Large intestine (tissue), 3 donors: Measurements from ENCODE around the gene LAGE3. TPM values are rescaled to one million over a fixed set of nuclear protein-coding genes. Genes with fewer than 3 reads are reported as not detected.
"Not testable (repeated sequence)": the region's sequence is repeated elsewhere in the genome, so short reads cannot be mapped to it uniquely, and the experiment has no call there.

Source experiments
- DNase-seq, 2 donors: peaks; one replicate each; pipeline versions ENCODE4 v3.0.0 to v3.0.0-alpha.2; 2013
- H3K27ac ChIP-seq: one replicate; pipeline ENCODE4 v1.5.1; 2013; ENCODE audit warnings: low read length
- H3K27me3 ChIP-seq: 2 replicates; pipeline ENCODE4 v1.6.1; 2013; ENCODE audit warnings: low read length; ENCODE audit not compliant: control insufficient read depth, insufficient read depth
- H3K36me3 ChIP-seq: 2 replicates; pipeline ENCODE4 v1.6.1; 2013; ENCODE audit warnings: low read length; ENCODE audit not compliant: control insufficient read depth, insufficient read depth
- H3K4me1 ChIP-seq: one replicate; pipeline ENCODE4 v1.6.1; 2013; ENCODE audit warnings: low read length; ENCODE audit not compliant: control insufficient read depth, insufficient read depth
- H3K4me3 ChIP-seq: one replicate; pipeline ENCODE4 v1.5.1; 2013; ENCODE audit warnings: low read length
- H3K9me3 ChIP-seq: one replicate; pipeline ENCODE4 v1.6.1; 2013; ENCODE audit warnings: mild to moderate bottlenecking, low read depth, low read length, moderate library complexity; ENCODE audit not compliant: control insufficient read depth
- WGBS: methylation state at CpG from one replicate; pipeline ENCODE4 v1.1.5; 2013; ENCODE audit warnings: low lambda C conversion rate; ENCODE audit not compliant: insufficient coverage; 5-methylcytosine and 5-hydroxymethylcytosine counted together
- polyA plus RNA-seq: library from polyadenylated mRNA; unstranded; fragments of 120-200 nt; gene quantifications from one replicate; pipeline ENCODE4 v1.2.1, GENCODE V29; 2013

Gene LAGE3
- polyA plus RNA-seq, 1 donor, result 25.4 TPM

- no peaks in the 10 kb centered on the region for H3K9me3 ChIP-seq
- no peaks in the 10 kb centered on the region for H3K27me3 ChIP-seq
- no CpG with 5 or more reads among the region's 8 CpGs for WGBS
- peaks cover 16% of the 10 kb centered on the region for H3K36me3 ChIP-seq
- no peak overlapping the region for H3K4me3 ChIP-seq
- H3K4me1 ChIP-seq, result no peaks in the 10 kb centered on the region
- no peak overlapping the region for H3K27ac ChIP-seq
- no peak for DNase-seq
These were observed 23.0 kb upstream of the LAGE3 start for GRCh38 chrX:154502098-154502497.

GRCh38 chrX:154501423-154501822 is 22.3 kb upstream of the LAGE3 start:
- WGBS, result no CpG with 5 or more reads among the region's 7 CpGs
- H3K27me3 ChIP-seq, DNase-seq, H3K4me3 ChIP-seq, H3K4me1 ChIP-seq, H3K9me3 ChIP-seq, H3K27ac ChIP-seq: not testable (repeated sequence)
- H3K36me3 ChIP-seq, result peaks cover 11% of the 10 kb centered on the region

- no CpG with 5 or more reads among the region's 4 CpGs for WGBS
- not testable (repeated sequence) for DNase-seq, H3K9me3 ChIP-seq, H3K27ac ChIP-seq, H3K4me1 ChIP-seq, H3K36me3 ChIP-seq, H3K4me3 ChIP-seq, H3K27me3 ChIP-seq
These were observed 17.6 kb upstream of the LAGE3 start for GRCh38 chrX:154496591-154497137.

GRCh38 chrX:154495472-154495922 is 16.4 kb upstream of the LAGE3 start:
- Histone ChIP-seq H3K4me3 (no peak overlapping the region), H3K4me1 (no peaks in the 10 kb centered on the region), H3K27ac (no peak overlapping the region), H3K9me3 (no peaks in the 10 kb centered on the region), H3K27me3 (no peaks in the 10 kb centered on the region), H3K36me3 (no peaks in the 10 kb centered on the region)
- DNase-seq, result no peak
- no CpG with 5 or more reads among the region's 6 CpGs for WGBS

GRCh38 chrX:154494715-154495114 is 15.6 kb upstream of the LAGE3 start:
- Histone ChIP-seq H3K27me3 (no peaks in the 10 kb centered on the region), H3K4me3 (no peak overlapping the region), H3K4me1 (peaks cover 1% of the 10 kb centered on the region), H3K27ac (no peak overlapping the region), H3K9me3 (no peaks in the 10 kb centered on the region), H3K36me3 (no peaks in the 10 kb centered on the region)
- WGBS, result no CpG with 5 or more reads among the region's 3 CpGs
- DNase-seq, result no peak

GRCh38 chrX:154490414-154491083 is 11.5 kb upstream of the LAGE3 start, which contains the start of gene SLC10A3:
SLC10A3 (minus strand) TSS chrX:154490629; CDS start chrX:154488940, 1,689 bp downstream.
- Histone ChIP-seq H3K9me3 (no peaks in the 10 kb centered on the region), H3K27ac (peak within 1 kb of the TSS; percentile 99), H3K27me3 (no peaks in the 10 kb centered on the region), H3K4me3 (peak within 1 kb of the TSS; percentile 83), H3K36me3 (peaks cover 5% of the 10 kb centered on the region), H3K4me1 (peaks cover 14% of the 10 kb centered on the region)
- WGBS, result no CpG with 5 or more reads among the region's 71 CpGs
- peak; percentile 93 for DNase-seq

- no CpG with 5 or more reads among the region's 19 CpGs for WGBS
- H3K4me3 ChIP-seq, result peak overlapping the region; percentile 64
- H3K36me3 ChIP-seq, result peaks cover 8% of the 10 kb centered on the region
- peak in 1 of 2 donors; percentile 39 for DNase-seq
- H3K9me3 ChIP-seq, result no peaks in the 10 kb centered on the region
- H3K27ac ChIP-seq, result peak overlapping the region; percentile 70
- peaks cover 20% of the 10 kb centered on the region for H3K4me1 ChIP-seq
- no peaks in the 10 kb centered on the region for H3K27me3 ChIP-seq
These were observed 10.9 kb upstream of the LAGE3 start for GRCh38 chrX:154490021-154490413.

GRCh38 chrX:154489182-154489581 is 10.1 kb upstream of the LAGE3 start:
- H3K36me3 ChIP-seq, result peaks cover 16% of the 10 kb centered on the region
- no peak overlapping the region for H3K27ac ChIP-seq
- peaks cover 24% of the 10 kb centered on the region for H3K4me1 ChIP-seq
- peak overlapping the region; percentile 64 for H3K4me3 ChIP-seq
- no peak for DNase-seq
- no peaks in the 10 kb centered on the region for H3K9me3 ChIP-seq
- no CpG with 5 or more reads among the region's 4 CpGs for WGBS
- H3K27me3 ChIP-seq, result no peaks in the 10 kb centered on the region

GRCh38 chrX:154488336-154489075 is 9.4 kb upstream of the LAGE3 start:
- no peak for DNase-seq
- Histone ChIP-seq H3K27ac (no peak overlapping the region), H3K36me3 (peaks cover 19% of the 10 kb centered on the region), H3K4me3 (no peak overlapping the region), H3K9me3 (no peaks in the 10 kb centered on the region), H3K4me1 (peaks cover 24% of the 10 kb centered on the region), H3K27me3 (no peaks in the 10 kb centered on the region)
- WGBS, result no CpG with 5 or more reads among the region's 20 CpGs

GRCh38 chrX:154487518-154488290 is 8.6 kb upstream of the LAGE3 start:
- no peak for DNase-seq
- Histone ChIP-seq H3K27me3 (no peaks in the 10 kb centered on the region), H3K36me3 (peaks cover 19% of the 10 kb centered on the region), H3K27ac (peak overlapping the region; percentile 89), H3K4me1 (peaks cover 24% of the 10 kb centered on the region), H3K9me3 (no peaks in the 10 kb centered on the region), H3K4me3 (no peak overlapping the region)
- WGBS, result no CpG with 5 or more reads among the region's 28 CpGs
